Liver (tissue), 9 donors: ENCODE results near the gene BARHL2. TPM values are rescaled to one million over a fixed set of nuclear protein-coding genes. Genes with fewer than 3 reads are reported as not detected.

ENCODE experiments used
- DNase-seq: peaks from one replicate; pipeline ENCODE4 v3.0.0-alpha.2; 2017; ENCODE audit warnings: low spot score
- H3K27ac ChIP-seq, 2 donors: one replicate each; pipeline ENCODE4 v1.7.0; 2013; ENCODE audit warnings: inconsistent platforms in 2 of 2, low read length in 2 of 2, control low read depth in 1 of 2, low read depth in 1 of 2, mild to moderate bottlenecking in 1 of 2
- H3K27me3 ChIP-seq, 4 donors: one replicate each; pipeline versions ENCODE4 v1.6.1 to v1.7.0; 2013; ENCODE audit warnings: low read length in 3 of 4, inconsistent platforms in 1 of 4, mild to moderate bottlenecking in 1 of 4, moderate library complexity in 1 of 4; ENCODE audit not compliant: control insufficient read depth in 4 of 4, insufficient read depth in 4 of 4
- H3K36me3 ChIP-seq, 4 donors: one replicate each; pipeline versions ENCODE4 v1.6.1 to v1.7.0; 2013; ENCODE audit warnings: low read length in 3 of 4, mild to moderate bottlenecking in 3 of 4, low read depth in 1 of 4, moderate library complexity in 1 of 4; ENCODE audit not compliant: control insufficient read depth in 4 of 4, insufficient read depth in 3 of 4
- H3K4me1 ChIP-seq, 4 donors: one replicate each; pipeline versions ENCODE4 v1.6.1 to v1.7.0; 2013; ENCODE audit warnings: low read length in 3 of 4, mild to moderate bottlenecking in 3 of 4, moderate library complexity in 1 of 4; ENCODE audit not compliant: control insufficient read depth in 4 of 4, insufficient read depth in 4 of 4
- H3K4me3 ChIP-seq, 3 donors: one replicate each; pipeline versions ENCODE4 v1.6.1 to v1.7.0; 2013; ENCODE audit warnings: low read length in 3 of 3, control low read depth in 1 of 3, low read depth in 1 of 3, mild to moderate bottlenecking in 1 of 3
- H3K9ac ChIP-seq, 2 donors: one replicate each; pipeline ENCODE4 v1.7.0; 2013; ENCODE audit warnings: low read length in 2 of 2, mild to moderate bottlenecking in 2 of 2, moderate library complexity in 2 of 2, control low read depth in 1 of 2, low read depth in 1 of 2
- H3K9me3 ChIP-seq, 4 donors: one replicate each; pipeline versions ENCODE4 v1.6.1 to v1.7.0; 2013; ENCODE audit warnings: low read length in 3 of 4; ENCODE audit not compliant: control insufficient read depth in 4 of 4
- EGR1 ChIP-seq, 2 donors: IDR thresholded peaks; 2 replicates each; pipeline ENCODE4 v1.6.1; 2016 to 2018; ENCODE audit warnings: antibody characterized with exemption in 2 of 2, low read depth in 2 of 2
- FOXA1 ChIP-seq: IDR thresholded peaks from 2 replicates; pipeline ENCODE4 v1.6.1; 2016; ENCODE audit warnings: antibody characterized with exemption
- FOXA2 ChIP-seq: IDR thresholded peaks from 2 replicates; pipeline ENCODE4 v1.6.1; 2016; ENCODE audit warnings: antibody characterized with exemption
- GABPA ChIP-seq, 2 donors: IDR thresholded peaks in 1 of 2; conservative IDR thresholded peaks in 1 of 2; 2 replicates each; pipeline ENCODE4 v1.6.1; 2016; ENCODE audit warnings: antibody characterized with exemption in 2 of 2, mild to moderate bottlenecking in 1 of 2, moderate library complexity in 1 of 2
- HNF4A ChIP-seq, 2 donors: conservative IDR thresholded peaks; 2 replicates each; pipeline ENCODE4 v1.6.1; 2016; ENCODE audit warnings: antibody characterized with exemption in 2 of 2, mild to moderate bottlenecking in 2 of 2
- HNF4G ChIP-seq: IDR thresholded peaks from 2 replicates; pipeline ENCODE4 v1.6.1; 2016; ENCODE audit warnings: antibody characterized with exemption
- JUND ChIP-seq, 2 donors: IDR thresholded peaks; 2 replicates each; pipeline ENCODE4 v1.6.1; 2016; ENCODE audit warnings: antibody characterized with exemption in 2 of 2
- NR2F2 ChIP-seq: IDR thresholded peaks from 2 replicates; pipeline ENCODE4 v1.6.1; 2016; ENCODE audit warnings: antibody characterized with exemption
- RAD21 ChIP-seq, 2 donors: IDR thresholded peaks; 2 replicates each; pipeline ENCODE4 v1.6.1; 2016; ENCODE audit warnings: antibody characterized with exemption in 2 of 2, mild to moderate bottlenecking in 2 of 2
- RXRA ChIP-seq, 2 donors: IDR thresholded peaks; 2 replicates each; pipeline ENCODE4 v1.6.1; 2017 to 2018; ENCODE audit warnings: antibody characterized with exemption in 2 of 2, mild to moderate bottlenecking in 1 of 2
- SP1 ChIP-seq: IDR thresholded peaks from 2 replicates; pipeline ENCODE4 v1.6.1; 2018; ENCODE audit warnings: antibody characterized with exemption, mild to moderate bottlenecking
- TAF1 ChIP-seq: conservative IDR thresholded peaks from 2 replicates; pipeline ENCODE4 v1.6.1; 2016; ENCODE audit warnings: antibody characterized with exemption, mild to moderate bottlenecking
- YY1 ChIP-seq: IDR thresholded peaks from 2 replicates; pipeline ENCODE4 v1.6.1; 2016; ENCODE audit warnings: antibody characterized with exemption, mild to moderate bottlenecking
- WGBS: extraction: QIAGEN DNeasy Blood & Tissue Kit; methylation state at CpG from one replicate; pipeline ENCODE4 v1.1.7; 2013; 5-methylcytosine and 5-hydroxymethylcytosine counted together
- polyA plus RNA-seq, 2 donors: library from polyadenylated mRNA; stranded (reverse) in 1 of 2; unstranded in 1 of 2; fragments of 200-250 nt in 1 of 2; fragments of >200 nt in 1 of 2; fragmentation: Nextera tagmentation in 1 of 2; extraction: Ambion mirVana in 1 of 2; gene quantifications; one replicate each; pipeline versions ENCODE4 v1.2.1 to v1.2.3, GENCODE V29; 2013 to 2015
- total RNA-seq, 2 donors: library from RNA; depleted of rRNA; stranded (reverse); fragments of >200 nt; gene quantifications; one replicate each; pipeline ENCODE4 v1.2.3, GENCODE V29; 2014
- TF ChIP-seq, protein P1 (sequence below): IDR thresholded peaks from 2 replicates; pipeline ENCODE4 v1.6.1; 2016; ENCODE audit warnings: antibody characterized with exemption
- TF ChIP-seq, protein P2 (sequence below): IDR thresholded peaks from 2 replicates; pipeline ENCODE4 v1.6.1; 2016; ENCODE audit warnings: antibody characterized with exemption, mild to moderate bottlenecking
- TF ChIP-seq, protein P3 (sequence below): IDR thresholded peaks from 2 replicates; pipeline ENCODE4 v1.6.1; 2016; ENCODE audit warnings: antibody characterized with exemption
- TF ChIP-seq, protein P4 (sequence below): fragments of 150-350 bp; IDR thresholded peaks from 2 replicates; pipeline ENCODE4 v1.5.1; 2017; ENCODE audit warnings: improper control_type of control experiment, low read depth, low read length; ENCODE audit not compliant: missing input control
- TF ChIP-seq, protein P5 (sequence below): IDR thresholded peaks from 2 replicates; pipeline ENCODE4 v1.6.1; 2016; ENCODE audit warnings: antibody characterized with exemption
- donor health status: healthy.
- donor health status: healthy.
- donor health status: healthy.
- donor health status: healthy.
- donor health status: healthy.

BARHL2 gene
- total and polyA plus RNA-seq, 4 donors: not detected

DNA sequence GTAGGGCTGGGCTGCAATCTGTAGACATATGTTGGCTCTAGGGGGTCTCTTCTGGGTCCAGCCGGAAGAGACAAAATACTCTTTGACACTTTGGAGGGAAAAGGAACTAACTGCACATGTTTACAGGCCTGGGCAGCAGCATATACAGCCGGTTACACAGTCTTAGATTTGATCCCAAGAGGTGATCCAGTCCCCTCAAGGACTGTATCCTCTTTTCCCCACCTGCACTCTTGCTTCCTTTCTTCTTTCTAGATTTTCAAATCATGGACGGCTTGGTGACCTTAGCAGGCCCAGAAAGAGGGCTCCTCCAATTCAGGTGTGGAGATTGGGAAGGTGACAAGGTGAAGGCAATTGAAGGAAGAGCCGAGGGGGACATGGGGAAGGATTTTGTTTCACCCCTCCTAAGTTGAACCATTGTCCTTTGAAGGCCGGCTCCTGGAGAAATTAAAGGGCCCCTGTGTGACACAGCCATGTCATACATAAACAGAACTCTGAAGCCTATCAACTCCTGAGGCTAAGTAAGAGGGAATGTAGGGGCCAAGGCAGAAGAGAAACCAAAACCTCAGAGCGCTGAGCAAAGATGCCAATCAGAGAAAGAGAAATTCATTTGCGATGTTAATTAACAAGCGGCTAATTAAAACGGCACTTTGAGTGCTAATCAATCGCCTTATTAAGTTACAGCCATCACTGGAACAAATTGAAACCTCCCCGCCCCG is 5.9 kb upstream of the BARHL2 start:
- peaks cover 0 to 5% (median 0%) of the 10 kb centered on the region in 4 donors for H3K9me3 ChIP-seq
- peaks cover 5 to 42% (median 21%) of the 10 kb centered on the region in 4 donors for H3K27me3 ChIP-seq
- peaks cover 21 to 34% (median 28%) of the 10 kb centered on the region in 4 donors for H3K4me1 ChIP-seq
- H3K4me3 ChIP-seq: peak overlapping the region in 2 of 3 donors; percentile 17 to 45
- whole genome bisulfite sequencing: 29% methylated on average over 12 of the region's 12 CpGs
- TF ChIP-seq, protein P1, sequence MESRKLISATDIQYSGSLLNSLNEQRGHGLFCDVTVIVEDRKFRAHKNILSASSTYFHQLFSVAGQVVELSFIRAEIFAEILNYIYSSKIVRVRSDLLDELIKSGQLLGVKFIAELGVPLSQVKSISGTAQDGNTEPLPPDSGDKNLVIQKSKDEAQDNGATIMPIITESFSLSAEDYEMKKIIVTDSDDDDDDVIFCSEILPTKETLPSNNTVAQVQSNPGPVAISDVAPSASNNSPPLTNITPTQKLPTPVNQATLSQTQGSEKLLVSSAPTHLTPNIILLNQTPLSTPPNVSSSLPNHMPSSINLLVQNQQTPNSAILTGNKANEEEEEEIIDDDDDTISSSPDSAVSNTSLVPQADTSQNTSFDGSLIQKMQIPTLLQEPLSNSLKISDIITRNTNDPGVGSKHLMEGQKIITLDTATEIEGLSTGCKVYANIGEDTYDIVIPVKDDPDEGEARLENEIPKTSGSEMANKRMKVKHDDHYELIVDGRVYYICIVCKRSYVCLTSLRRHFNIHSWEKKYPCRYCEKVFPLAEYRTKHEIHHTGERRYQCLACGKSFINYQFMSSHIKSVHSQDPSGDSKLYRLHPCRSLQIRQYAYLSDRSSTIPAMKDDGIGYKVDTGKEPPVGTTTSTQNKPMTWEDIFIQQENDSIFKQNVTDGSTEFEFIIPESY: no peak
- TF ChIP-seq, protein P2, sequence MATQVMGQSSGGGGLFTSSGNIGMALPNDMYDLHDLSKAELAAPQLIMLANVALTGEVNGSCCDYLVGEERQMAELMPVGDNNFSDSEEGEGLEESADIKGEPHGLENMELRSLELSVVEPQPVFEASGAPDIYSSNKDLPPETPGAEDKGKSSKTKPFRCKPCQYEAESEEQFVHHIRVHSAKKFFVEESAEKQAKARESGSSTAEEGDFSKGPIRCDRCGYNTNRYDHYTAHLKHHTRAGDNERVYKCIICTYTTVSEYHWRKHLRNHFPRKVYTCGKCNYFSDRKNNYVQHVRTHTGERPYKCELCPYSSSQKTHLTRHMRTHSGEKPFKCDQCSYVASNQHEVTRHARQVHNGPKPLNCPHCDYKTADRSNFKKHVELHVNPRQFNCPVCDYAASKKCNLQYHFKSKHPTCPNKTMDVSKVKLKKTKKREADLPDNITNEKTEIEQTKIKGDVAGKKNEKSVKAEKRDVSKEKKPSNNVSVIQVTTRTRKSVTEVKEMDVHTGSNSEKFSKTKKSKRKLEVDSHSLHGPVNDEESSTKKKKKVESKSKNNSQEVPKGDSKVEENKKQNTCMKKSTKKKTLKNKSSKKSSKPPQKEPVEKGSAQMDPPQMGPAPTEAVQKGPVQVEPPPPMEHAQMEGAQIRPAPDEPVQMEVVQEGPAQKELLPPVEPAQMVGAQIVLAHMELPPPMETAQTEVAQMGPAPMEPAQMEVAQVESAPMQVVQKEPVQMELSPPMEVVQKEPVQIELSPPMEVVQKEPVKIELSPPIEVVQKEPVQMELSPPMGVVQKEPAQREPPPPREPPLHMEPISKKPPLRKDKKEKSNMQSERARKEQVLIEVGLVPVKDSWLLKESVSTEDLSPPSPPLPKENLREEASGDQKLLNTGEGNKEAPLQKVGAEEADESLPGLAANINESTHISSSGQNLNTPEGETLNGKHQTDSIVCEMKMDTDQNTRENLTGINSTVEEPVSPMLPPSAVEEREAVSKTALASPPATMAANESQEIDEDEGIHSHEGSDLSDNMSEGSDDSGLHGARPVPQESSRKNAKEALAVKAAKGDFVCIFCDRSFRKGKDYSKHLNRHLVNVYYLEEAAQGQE: no peak
- TF ChIP-seq, protein P3, sequence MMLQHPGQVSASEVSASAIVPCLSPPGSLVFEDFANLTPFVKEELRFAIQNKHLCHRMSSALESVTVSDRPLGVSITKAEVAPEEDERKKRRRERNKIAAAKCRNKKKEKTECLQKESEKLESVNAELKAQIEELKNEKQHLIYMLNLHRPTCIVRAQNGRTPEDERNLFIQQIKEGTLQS: no peak
- TF ChIP-seq, protein P4, sequence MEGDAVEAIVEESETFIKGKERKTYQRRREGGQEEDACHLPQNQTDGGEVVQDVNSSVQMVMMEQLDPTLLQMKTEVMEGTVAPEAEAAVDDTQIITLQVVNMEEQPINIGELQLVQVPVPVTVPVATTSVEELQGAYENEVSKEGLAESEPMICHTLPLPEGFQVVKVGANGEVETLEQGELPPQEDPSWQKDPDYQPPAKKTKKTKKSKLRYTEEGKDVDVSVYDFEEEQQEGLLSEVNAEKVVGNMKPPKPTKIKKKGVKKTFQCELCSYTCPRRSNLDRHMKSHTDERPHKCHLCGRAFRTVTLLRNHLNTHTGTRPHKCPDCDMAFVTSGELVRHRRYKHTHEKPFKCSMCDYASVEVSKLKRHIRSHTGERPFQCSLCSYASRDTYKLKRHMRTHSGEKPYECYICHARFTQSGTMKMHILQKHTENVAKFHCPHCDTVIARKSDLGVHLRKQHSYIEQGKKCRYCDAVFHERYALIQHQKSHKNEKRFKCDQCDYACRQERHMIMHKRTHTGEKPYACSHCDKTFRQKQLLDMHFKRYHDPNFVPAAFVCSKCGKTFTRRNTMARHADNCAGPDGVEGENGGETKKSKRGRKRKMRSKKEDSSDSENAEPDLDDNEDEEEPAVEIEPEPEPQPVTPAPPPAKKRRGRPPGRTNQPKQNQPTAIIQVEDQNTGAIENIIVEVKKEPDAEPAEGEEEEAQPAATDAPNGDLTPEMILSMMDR: no peak
- TF ChIP-seq HNF4G (no peak), FOXA1 (no peak), GABPA (IDR thresholded peaks at IDR 0.05 in 1 of 2, conservative IDR thresholded peaks at IDR 0.05 in 1 of 2) (no peak), SP1 (no peak), FOXA2 (no peak), TAF1 (no peak), EGR1 (IDR thresholded peaks at IDR 0.05; ENCODE audit: low read depth in 2 of 2) (no peak), NR2F2 (no peak), RXRA (IDR thresholded peaks at IDR 0.05) (no peak), YY1 (no peak), RAD21 (IDR thresholded peaks at IDR 0.05) (no peak), JUND (IDR thresholded peaks at IDR 0.05) (no peak), HNF4A (conservative IDR thresholded peaks at IDR 0.05) (no peak)
- TF ChIP-seq, protein P5, sequence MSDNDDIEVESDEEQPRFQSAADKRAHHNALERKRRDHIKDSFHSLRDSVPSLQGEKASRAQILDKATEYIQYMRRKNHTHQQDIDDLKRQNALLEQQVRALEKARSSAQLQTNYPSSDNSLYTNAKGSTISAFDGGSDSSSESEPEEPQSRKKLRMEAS: no peak
- no peak overlapping the region for H3K9ac ChIP-seq
- no peak for DNase-seq
- H3K27ac ChIP-seq: no peak overlapping the region
- no peaks in the 10 kb centered on the region for H3K36me3 ChIP-seq
